ENCODE measurements around the gene SLCO2A1.

GRCh38 chr3:133881492-133881891 is 148.2 kb downstream of the SLCO2A1 start:
- no peak for TF ChIP-seq CTCF (IDR thresholded peaks at IDR 0.05)
- no peak for TF ChIP-seq EZH2 (IDR thresholded peaks at IDR 0.05)
- TF ChIP-seq EZH2phosphoT487 (IDR thresholded peaks at IDR 0.05) = no peak

All from neural progenitor cell (in vitro differentiated cells).